Measurements from ENCODE around the gene FRMD1.

DNA sequence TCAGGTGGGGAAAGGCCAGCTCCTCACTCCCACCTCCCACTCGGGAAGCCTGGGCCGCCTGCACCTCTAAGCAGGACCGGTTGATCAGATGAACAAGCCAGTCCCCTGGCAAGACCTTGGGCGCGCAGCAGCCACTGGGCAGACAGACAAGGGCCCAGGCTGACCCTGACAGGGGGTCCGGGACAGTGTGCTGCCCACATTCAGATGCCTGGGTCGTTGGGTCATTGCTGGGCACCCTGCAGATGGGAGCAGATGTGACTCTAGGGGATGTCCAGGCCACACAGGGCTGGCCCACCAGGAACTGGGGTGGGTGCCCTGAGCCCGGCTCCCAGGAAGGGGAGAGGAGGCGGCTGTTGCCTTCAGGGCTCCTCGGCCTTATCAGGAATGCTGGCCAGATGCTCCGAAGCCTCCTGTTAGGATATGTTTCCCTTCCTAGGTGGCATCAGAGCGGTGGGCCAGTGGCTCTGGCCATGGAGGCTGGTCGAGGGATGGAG is 17.3 kb upstream of the FRMD1 start:
- TF ChIP-seq CTCF (conservative IDR thresholded peaks at IDR 0.05) (no peak), EZH2 (IDR thresholded peaks at IDR 0.05; ENCODE audit: low read depth) (no peak)

Data from PC-9 (cell line).